Coronary artery (tissue), 2 donors: ENCODE data around the gene SCN5A.

Experiments
- DNase-seq: peaks from one replicate; pipeline ENCODE4 v3.0.0-alpha.2; 2017; ENCODE audit warnings: low spot score
- H3K27ac ChIP-seq, 2 donors: fragments of 200-600 bp; sonication (generic); one replicate each; pipeline ENCODE4 v1.5.1; 2016 to 2019
- H3K4me3 ChIP-seq: fragments of 200-600 bp; sonication (generic); 2 replicates; pipeline ENCODE4 v1.5.1; 2016; ENCODE audit warnings: mild to moderate bottlenecking, moderate library complexity
- CTCF ChIP-seq: fragments of 200-600 bp; sonication (generic); IDR thresholded peaks from one replicate; pipeline ENCODE4 v1.5.1; 2019; ENCODE audit warnings: antibody characterized with exemption

Gene SCN5A

GRCh38 chr3:38643592-38643991 is 5.9 kb downstream of the SCN5A start:
- peak; percentile 29 for DNase-seq
- Histone ChIP-seq H3K4me3 (no peak overlapping the region), H3K27ac (no peak overlapping the region)
- no peak for TF ChIP-seq CTCF

GRCh38 chr3:38643090-38643489 is 6.4 kb downstream of the SCN5A start:
- Histone ChIP-seq H3K27ac (no peak overlapping the region), H3K4me3 (no peak overlapping the region)
- peak; percentile 58 for DNase-seq
- no peak for TF ChIP-seq CTCF

GRCh38 chr3:38641461-38642110 is 7.9 kb downstream of the SCN5A start:
- peak; percentile 33 for DNase-seq
- no peak overlapping the region for H3K4me3 ChIP-seq
- H3K27ac ChIP-seq = no peak overlapping the region
- no peak for TF ChIP-seq CTCF

- no peak overlapping the region for H3K27ac ChIP-seq
- H3K4me3 ChIP-seq = no peak overlapping the region
- no peak for TF ChIP-seq CTCF
- no peak for DNase-seq
These were observed 8.6 kb downstream of the SCN5A start for GRCh38 chr3:38640661-38641452.

- Histone ChIP-seq H3K4me3 (no peak overlapping the region), H3K27ac (no peak overlapping the region)
- no peak for TF ChIP-seq CTCF
- no peak for DNase-seq
These were observed 11.1 kb downstream of the SCN5A start for GRCh38 chr3:38638354-38638753.

GRCh38 chr3:38637906-38638305 is 11.6 kb downstream of the SCN5A start:
- no peak for TF ChIP-seq CTCF
- no peak for DNase-seq
- H3K27ac ChIP-seq = no peak overlapping the region
- H3K4me3 ChIP-seq = no peak overlapping the region

- no peak for DNase-seq
- Histone ChIP-seq H3K27ac (no peak overlapping the region), H3K4me3 (no peak overlapping the region)
- no peak for TF ChIP-seq CTCF
These were observed 12.6 kb downstream of the SCN5A start for GRCh38 chr3:38636881-38637280.
